Right lobe of liver (tissue), 4 donors: Measurements from ENCODE around the gene TNKS2.

ENCODE experiments used
- CTCF ChIP-seq, 4 donors: fragments of 200-600 bp in 3 of 4; fragments of 450-650 bp in 1 of 4; IDR thresholded peaks; one replicate each; pipeline versions ENCODE4 v1.5.1 to v1.8.0; 2016 to 2022; ENCODE audit warnings: antibody characterized with exemption in 4 of 4, mild to moderate bottlenecking in 2 of 4
- POLR2A ChIP-seq: fragments of 450-650 bp; IDR thresholded peaks from one replicate; pipeline ENCODE4 v1.6.1; 2017; ENCODE audit warnings: antibody characterized with exemption, mild to moderate bottlenecking
- donor health status: DM: no; HTN: no; CAD: no.
- donor health status: DM: no; HTN: no; CAD: no.
- donor health status: DM: no; HTN: yes; CAD: no.

- no peak for TF ChIP-seq CTCF (IDR thresholded peaks at IDR 0.05)
- no peak for TF ChIP-seq POLR2A
These were observed 31.6 kb upstream of the TNKS2 start for GRCh38 chr10:91766676-91767075.
